Ishikawa (cell line): Measurements from ENCODE around the gene POC1B.

Experiments
- CEBPB ChIP-seq: IDR thresholded peaks from 2 replicates; pipeline ENCODE4 v1.6.1; 2012
- CREB1 ChIP-seq: IDR thresholded peaks from 2 replicates; pipeline ENCODE4 v1.6.1; 2012; ENCODE audit warnings: low read depth
- EGR1 ChIP-seq: IDR thresholded peaks from 2 replicates; pipeline ENCODE4 v1.6.1; 2012
- EP300 ChIP-seq: IDR thresholded peaks from 2 replicates; pipeline ENCODE4 v1.6.1; 2012; ENCODE audit warnings: borderline replicate concordance
- FOXM1 ChIP-seq: IDR thresholded peaks from 2 replicates; pipeline ENCODE4 v1.6.1; 2012; ENCODE audit warnings: low read depth, borderline replicate concordance
- NFIC ChIP-seq: IDR thresholded peaks from 2 replicates; pipeline ENCODE4 v1.6.1; 2012
- RAD21 ChIP-seq: IDR thresholded peaks from 2 replicates; pipeline ENCODE4 v1.6.1; 2012; ENCODE audit warnings: low read depth
- REST ChIP-seq: IDR thresholded peaks from 2 replicates; pipeline ENCODE4 v1.6.1; 2012; ENCODE audit warnings: low read depth, mild to moderate bottlenecking
- TAF1 ChIP-seq: IDR thresholded peaks from 2 replicates; pipeline ENCODE4 v1.6.1; 2012; ENCODE audit warnings: low read depth, mild to moderate bottlenecking
- TCF12 ChIP-seq: IDR thresholded peaks from 2 replicates; pipeline ENCODE4 v1.6.1; 2012; ENCODE audit warnings: low read depth
- TEAD4 ChIP-seq: IDR thresholded peaks from 2 replicates; pipeline ENCODE4 v1.6.1; 2012
- USF1 ChIP-seq: IDR thresholded peaks from 2 replicates; pipeline ENCODE4 v1.6.1; 2012
- YY1 ChIP-seq: IDR thresholded peaks from 2 replicates; pipeline ENCODE4 v1.6.1; 2012; ENCODE audit warnings: low read depth
- ZBTB7A ChIP-seq: IDR thresholded peaks from 2 replicates; pipeline ENCODE4 v1.6.1; 2012; ENCODE audit warnings: low read depth

GRCh38 chr12:89528434-89528833, 2.6 kb upstream of the POC1B start:
- TF ChIP-seq EP300 (no peak), EGR1 (no peak), RAD21 (no peak), TCF12 (no peak), FOXM1 (no peak), NFIC (no peak), YY1 (no peak), ZBTB7A (no peak), REST (no peak), TEAD4 (no peak), CREB1 (no peak), TAF1 (no peak), USF1 (no peak), CEBPB (no peak)
